IgD-negative memory B cell (primary cell): Measurements from ENCODE around the gene POF1B. TPM values are rescaled to one million over a fixed set of nuclear protein-coding genes. Genes with fewer than 3 reads are reported as not detected.
"Not testable (repeated sequence)": the region's sequence is repeated elsewhere in the genome, so short reads cannot be mapped to it uniquely, and the experiment has no call there.

Experiments used
- H3K27ac Mint-ChIP-seq, 3 donors: one replicate each; pipeline ENCODE4 v1.8.0; 2020 to 2022; ENCODE audit warnings: mild to moderate bottlenecking in 3 of 3, mixed read lengths in 3 of 3, moderate library complexity in 1 of 3
- H3K27me3 Mint-ChIP-seq: one replicate; pipeline ENCODE4 v1.8.0; 2021; ENCODE audit warnings: mixed read lengths
- H3K36me3 Mint-ChIP-seq: one replicate; pipeline ENCODE4 v1.8.0; 2020; ENCODE audit warnings: mild to moderate bottlenecking, mixed read lengths
- H3K4me1 Mint-ChIP-seq, 3 donors: one replicate each; pipeline ENCODE4 v1.8.0; 2020 to 2022; ENCODE audit warnings: mixed read lengths in 3 of 3, mild to moderate bottlenecking in 1 of 3
- H3K4me3 Mint-ChIP-seq, 4 donors: one replicate each; pipeline ENCODE4 v1.8.0; 2020 to 2022; ENCODE audit warnings: mild to moderate bottlenecking in 4 of 4, mixed read lengths in 4 of 4, moderate library complexity in 3 of 4
- H3K9me3 Mint-ChIP-seq, 3 donors: one replicate each; pipeline ENCODE4 v1.8.0; 2020 to 2021; ENCODE audit warnings: mixed read lengths in 3 of 3, mild to moderate bottlenecking in 1 of 3
- polyA plus RNA-seq: library from polyadenylated mRNA; unstranded; fragments of 300-500 nt; fragmentation: Illumina TruSeq; gene quantifications from one replicate; pipeline ENCODE4 v1.2.3, GENCODE V29; 2021

POF1B gene, protein sequence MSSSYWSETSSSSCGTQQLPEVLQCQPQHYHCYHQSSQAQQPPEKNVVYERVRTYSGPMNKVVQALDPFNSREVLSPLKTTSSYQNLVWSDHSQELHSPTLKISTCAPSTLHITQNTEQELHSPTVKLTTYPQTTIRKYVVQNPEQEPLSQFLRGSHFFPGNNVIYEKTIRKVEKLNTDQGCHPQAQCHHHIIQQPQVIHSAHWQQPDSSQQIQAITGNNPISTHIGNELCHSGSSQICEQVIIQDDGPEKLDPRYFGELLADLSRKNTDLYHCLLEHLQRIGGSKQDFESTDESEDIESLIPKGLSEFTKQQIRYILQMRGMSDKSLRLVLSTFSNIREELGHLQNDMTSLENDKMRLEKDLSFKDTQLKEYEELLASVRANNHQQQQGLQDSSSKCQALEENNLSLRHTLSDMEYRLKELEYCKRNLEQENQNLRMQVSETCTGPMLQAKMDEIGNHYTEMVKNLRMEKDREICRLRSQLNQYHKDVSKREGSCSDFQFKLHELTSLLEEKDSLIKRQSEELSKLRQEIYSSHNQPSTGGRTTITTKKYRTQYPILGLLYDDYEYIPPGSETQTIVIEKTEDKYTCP
- polyA plus RNA-seq: 3.9 TPM

DNA sequence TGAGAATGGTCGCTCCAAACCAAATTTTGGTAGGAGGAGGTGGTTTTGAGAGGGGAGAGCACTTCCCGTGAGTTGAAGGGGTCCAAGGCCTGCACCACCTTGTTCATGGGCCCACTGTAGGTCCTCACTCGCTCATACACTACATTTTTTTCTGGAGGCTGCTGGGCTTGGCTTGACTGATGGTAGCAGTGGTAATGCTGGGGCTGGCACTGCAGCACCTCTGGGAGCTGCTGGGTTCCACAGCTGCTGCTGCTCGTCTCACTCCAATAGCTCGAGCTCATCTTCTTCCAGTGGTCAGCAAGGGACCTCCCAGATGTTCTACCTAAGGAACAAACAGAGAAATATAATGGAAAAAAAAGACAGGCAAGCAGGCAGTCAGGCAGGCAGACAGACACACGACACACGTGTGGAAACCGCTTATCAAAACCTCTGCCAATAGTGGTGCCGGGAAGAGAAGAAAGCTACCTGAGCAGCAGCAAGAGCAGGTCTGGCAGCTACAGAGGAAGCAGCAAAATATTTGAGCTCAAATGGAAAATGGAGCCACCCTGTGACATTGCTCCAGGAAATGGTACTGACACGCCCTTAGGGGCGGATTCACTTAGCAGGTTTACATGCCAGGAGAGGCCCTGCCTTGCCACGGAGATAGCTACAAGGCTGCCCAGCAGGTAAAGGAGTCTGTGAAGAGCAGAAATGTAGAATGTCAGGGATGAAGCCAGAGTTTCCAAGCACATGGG, at the start of gene POF1B:
Gene POF1B (minus strand): TSS at position 492 of the 734 bp plus-strand sequence. CDS start 211 bp downstream, at position 281.
- peak within 1 kb of the TSS; percentile 74 to 88 (median 80) for H3K4me3 Mint-ChIP-seq
- no peaks in the 10 kb centered on the region for H3K27me3 Mint-ChIP-seq
- H3K4me1 Mint-ChIP-seq: peaks cover 0 to 3% (median 3%) of the 10 kb centered on the region in 3 donors
- H3K9me3 Mint-ChIP-seq: no peaks in the 10 kb centered on the region
- H3K27ac Mint-ChIP-seq: peak within 1 kb of the TSS; percentile 2 to 36 (median 25)
- no peaks in the 10 kb centered on the region for H3K36me3 Mint-ChIP-seq

DNA sequence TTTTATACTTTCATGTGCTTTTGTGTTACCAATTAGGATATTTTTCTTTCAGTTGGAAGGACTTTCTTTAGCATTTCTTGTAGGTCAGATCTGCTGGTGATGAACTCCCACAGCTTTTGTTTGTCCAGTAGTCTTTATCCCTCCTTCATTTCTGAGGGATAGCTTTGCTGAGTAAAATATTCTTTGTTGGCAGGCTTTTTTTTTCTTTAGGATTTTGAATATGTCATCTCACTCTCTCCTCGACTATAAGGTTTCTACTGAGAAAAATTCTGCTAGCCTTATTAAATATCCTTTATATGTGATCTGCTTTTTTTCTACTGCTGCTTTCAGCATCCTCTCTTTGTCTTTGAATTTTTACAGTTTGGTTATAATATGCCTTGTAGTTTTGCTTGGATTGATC, 49.6 kb upstream of the POF1B start:
- Mint-ChIP-seq H3K4me1 (no peaks in the 10 kb centered on the region), H3K27me3 (no peaks in the 10 kb centered on the region), H3K36me3 (no peaks in the 10 kb centered on the region), H3K27ac (no peak overlapping the region), H3K4me3 (no peak overlapping the region), H3K9me3 (peaks cover 2 to 10% (median 8%) of the 10 kb centered on the region in 3 donors)

DNA sequence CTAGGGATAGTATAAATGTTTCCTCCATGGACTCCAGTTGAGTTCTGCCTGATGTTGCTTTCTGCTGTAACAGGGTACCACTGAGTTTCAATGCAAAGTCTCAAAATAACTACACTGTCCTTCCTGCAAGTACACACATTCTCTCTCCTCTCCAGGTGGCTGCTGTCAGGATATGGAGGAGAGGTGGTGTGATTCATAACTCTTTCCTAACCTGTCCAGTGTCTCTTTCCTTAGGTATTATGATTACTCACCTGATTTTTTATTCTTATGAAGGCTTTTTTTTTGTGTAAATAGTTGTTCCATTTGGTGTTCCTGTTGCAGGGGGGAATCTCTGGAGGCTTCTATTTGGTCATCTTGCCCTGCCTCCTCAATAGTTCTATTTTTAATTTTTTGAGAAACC, 39.8 kb upstream of the POF1B start:
- H3K4me3 Mint-ChIP-seq: no peak overlapping the region

DNA sequence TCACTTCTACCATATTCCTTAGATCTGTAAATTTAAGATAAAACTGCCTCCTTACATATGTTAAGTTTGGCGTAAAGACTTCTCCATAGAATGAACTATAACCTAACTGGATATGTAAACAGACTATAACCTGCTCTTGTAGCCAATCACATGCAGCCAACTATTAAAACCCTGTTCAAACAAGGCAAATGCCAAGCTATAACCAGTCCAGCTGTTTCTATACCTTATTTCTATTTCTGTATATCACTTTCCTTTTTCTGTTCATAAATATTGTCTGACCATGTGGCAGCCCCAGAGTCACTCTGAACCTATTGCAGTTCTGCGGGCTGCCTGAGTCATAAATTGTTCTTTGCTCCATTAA, 12.4 kb upstream of the POF1B start:
- no peak overlapping the region for H3K27ac Mint-ChIP-seq
- H3K4me3 Mint-ChIP-seq: no peak overlapping the region
- H3K36me3 Mint-ChIP-seq: no peaks in the 10 kb centered on the region
- no peaks in the 10 kb centered on the region for H3K4me1 Mint-ChIP-seq
- H3K27me3 Mint-ChIP-seq: no peaks in the 10 kb centered on the region
- no peaks in the 10 kb centered on the region for H3K9me3 Mint-ChIP-seq

More for the DNA sequence above, 39.8 kb upstream of the POF1B start:
- H3K27ac Mint-ChIP-seq: no peak overlapping the region
- H3K36me3 Mint-ChIP-seq: no peaks in the 10 kb centered on the region
- no peaks in the 10 kb centered on the region for H3K27me3 Mint-ChIP-seq
- peaks cover 0 to 7% (median 3%) of the 10 kb centered on the region in 3 donors for H3K9me3 Mint-ChIP-seq
- no peaks in the 10 kb centered on the region for H3K4me1 Mint-ChIP-seq

DNA sequence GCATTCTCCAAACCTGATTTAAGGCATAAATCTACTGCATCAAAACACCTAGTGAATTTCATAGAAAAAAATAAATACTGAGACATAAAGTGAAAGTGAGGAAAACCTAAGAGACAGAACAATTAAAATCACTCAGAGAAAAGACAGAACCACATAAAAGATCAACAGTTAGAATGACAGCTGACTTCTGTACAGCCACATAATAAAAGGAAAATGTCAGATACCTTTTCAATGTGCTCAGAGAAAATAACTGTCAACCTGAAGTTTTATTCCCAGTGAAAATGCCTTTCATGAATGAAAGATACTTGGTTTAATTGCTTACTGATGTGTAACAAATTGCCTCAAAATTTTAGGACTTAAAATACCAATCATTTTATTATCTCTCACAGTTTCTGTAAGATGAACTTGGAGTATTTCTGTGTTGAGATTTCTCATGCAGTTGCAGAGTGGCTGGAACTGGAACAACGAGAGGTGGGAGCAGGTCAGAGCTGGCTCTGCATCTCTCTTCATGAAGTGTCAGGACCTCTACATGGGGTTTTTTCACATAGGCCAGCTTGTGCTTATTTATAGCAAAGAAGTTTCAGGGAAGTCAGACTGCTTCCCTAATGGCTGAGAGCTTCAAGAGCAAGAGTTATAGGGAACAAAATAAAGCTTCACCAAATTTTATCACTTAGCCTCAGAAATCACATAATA, 11.9 kb upstream of the POF1B start:
- H3K27me3 Mint-ChIP-seq: no peaks in the 10 kb centered on the region
- H3K9me3 Mint-ChIP-seq: no peaks in the 10 kb centered on the region
- H3K4me1 Mint-ChIP-seq: no peaks in the 10 kb centered on the region
- no peaks in the 10 kb centered on the region for H3K36me3 Mint-ChIP-seq
- no peak overlapping the region for H3K4me3 Mint-ChIP-seq
- H3K27ac Mint-ChIP-seq: peak overlapping the region in 1 of 3 donors; percentile 5

DNA sequence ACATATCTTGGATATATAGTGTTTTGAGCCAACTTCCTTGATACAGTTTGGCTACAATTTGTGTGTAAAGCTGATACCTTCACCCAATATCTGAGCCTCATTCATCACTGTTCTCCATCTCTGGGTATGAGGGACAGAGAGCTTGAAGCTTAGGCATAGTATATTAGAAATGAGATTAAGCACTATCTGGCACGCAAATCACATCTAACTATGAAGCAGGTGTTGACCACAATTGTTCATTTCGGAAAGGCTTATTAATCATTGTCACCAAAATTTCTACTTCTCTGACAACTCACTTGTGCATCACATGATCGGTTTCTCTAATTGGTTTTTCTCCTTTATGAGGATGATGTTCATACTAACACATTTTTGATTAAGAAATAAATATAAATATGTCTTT, 2.1 kb upstream of the POF1B start:
- Mint-ChIP-seq H3K27me3 (no peaks in the 10 kb centered on the region), H3K4me3 (no peak overlapping the region), H3K36me3 (no peaks in the 10 kb centered on the region), H3K27ac (no peak overlapping the region), H3K4me1 (peaks cover 0 to 3% (median 3%) of the 10 kb centered on the region in 3 donors), H3K9me3 (no peaks in the 10 kb centered on the region)

DNA sequence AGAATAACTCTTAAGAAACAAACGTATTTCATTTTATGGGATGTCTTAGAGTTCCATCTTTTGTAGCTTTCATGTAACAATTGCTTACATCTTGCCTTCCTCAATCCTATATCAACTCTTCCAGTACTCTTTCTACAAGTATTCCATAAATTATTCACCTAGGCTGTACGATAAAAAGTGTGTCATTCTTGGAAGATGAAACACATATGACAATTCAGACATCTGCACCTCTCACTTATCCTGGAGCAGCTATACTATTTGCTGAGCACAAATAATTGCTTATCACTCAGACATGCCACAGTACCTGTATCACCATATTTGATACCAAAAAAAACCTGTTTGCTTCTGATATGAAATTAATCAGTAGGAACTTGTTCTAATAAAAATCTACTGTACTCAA, 1.0 kb downstream of the POF1B start:
- Mint-ChIP-seq H3K4me3 (peak overlapping the region; percentile 10 to 88 (median 80)), H3K27me3 (no peaks in the 10 kb centered on the region), H3K9me3 (peaks cover 0 to 1% (median 0%) of the 10 kb centered on the region in 3 donors), H3K27ac (peak overlapping the region in 1 of 3 donors; percentile 36), H3K36me3 (no peaks in the 10 kb centered on the region), H3K4me1 (peaks cover 0 to 6% (median 3%) of the 10 kb centered on the region in 3 donors)

DNA sequence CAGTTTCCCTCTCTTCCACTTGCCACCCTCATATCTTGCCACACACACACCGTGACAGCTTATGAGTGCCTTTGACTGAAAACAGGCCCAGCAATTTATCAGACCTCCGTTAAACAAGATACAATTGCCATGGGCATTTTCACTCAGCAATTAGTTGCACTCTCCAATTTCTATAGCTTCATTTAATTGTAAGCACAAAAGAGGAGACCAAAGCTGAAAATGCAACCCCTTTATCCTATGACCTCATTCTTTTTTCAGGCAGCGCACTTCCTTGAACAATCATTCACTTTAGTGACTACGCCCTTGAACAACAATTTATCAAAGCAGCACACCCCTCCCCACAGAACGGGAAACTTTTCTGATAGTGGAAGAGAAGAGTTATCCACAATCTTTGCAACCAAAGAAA, 4.1 kb downstream of the POF1B start:
- no peaks in the 10 kb centered on the region for H3K27me3 Mint-ChIP-seq

DNA sequence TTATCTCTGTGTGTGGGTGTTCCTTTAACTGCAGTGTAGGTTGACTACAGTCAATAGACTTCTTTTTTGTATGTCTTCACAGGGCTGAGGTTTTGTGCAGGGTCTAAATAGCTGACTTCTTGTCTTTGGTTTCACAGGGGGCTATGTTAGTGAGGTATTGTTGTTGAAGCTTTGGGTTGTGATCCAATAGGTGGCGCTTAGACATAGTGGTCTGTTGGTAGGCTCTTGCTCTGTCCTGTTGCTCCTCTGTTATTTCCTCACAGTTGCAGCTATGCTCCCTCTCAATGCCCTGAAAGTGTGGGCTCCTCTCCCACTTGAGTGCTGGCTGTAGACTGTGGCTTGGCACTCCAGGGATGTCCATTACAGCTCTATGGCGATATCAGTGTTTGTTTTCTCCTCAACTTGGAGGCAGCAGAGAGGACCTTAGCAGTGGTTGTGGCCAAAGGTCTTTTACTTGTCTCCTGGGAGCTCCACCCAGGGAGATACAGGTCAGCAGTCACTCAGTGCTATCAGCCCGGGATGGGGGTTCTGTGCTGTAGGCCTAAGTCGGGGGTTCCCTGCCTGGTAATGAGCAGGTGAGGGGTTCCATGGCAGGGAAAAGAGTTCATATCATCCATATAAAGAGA, 14.0 kb downstream of the POF1B start:
- H3K9me3 Mint-ChIP-seq: peaks cover 0 to 6% (median 2%) of the 10 kb centered on the region in 3 donors
- no peak overlapping the region for H3K27ac Mint-ChIP-seq
- H3K4me1 Mint-ChIP-seq: no peaks in the 10 kb centered on the region
- H3K4me3 Mint-ChIP-seq: no peak overlapping the region
- H3K36me3 Mint-ChIP-seq: no peaks in the 10 kb centered on the region
- no peaks in the 10 kb centered on the region for H3K27me3 Mint-ChIP-seq

More for the DNA sequence above, 4.1 kb downstream of the POF1B start:
- Mint-ChIP-seq H3K27ac (no peak overlapping the region), H3K9me3 (peaks cover 0 to 1% (median 0%) of the 10 kb centered on the region in 3 donors), H3K36me3 (no peaks in the 10 kb centered on the region), H3K4me3 (no peak overlapping the region), H3K4me1 (peaks cover 0 to 6% (median 3%) of the 10 kb centered on the region in 3 donors)

DNA sequence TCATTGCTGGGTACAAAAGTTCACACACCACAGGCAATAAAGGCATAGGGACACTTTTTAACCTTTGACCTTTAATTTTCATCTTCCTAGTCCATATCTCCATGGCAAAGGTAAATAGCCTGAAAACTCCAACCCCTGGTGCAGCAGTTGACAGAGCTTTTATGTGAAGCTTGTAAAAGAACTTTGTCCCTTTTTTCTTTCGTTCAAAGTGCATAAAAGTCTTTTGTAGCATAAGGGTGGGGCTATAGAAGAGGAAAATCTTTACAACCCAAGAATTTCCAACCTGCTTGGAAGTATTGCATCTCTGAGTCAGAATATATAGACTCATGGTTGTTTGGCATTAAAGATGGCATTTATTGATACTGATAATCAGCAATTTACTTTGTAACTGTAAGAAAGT, 20.4 kb downstream of the POF1B start:
- Mint-ChIP-seq H3K27me3 (no peaks in the 10 kb centered on the region), H3K36me3 (no peaks in the 10 kb centered on the region), H3K27ac (no peak overlapping the region), H3K9me3 (peaks cover 0 to 10% (median 4%) of the 10 kb centered on the region in 3 donors), H3K4me1 (no peaks in the 10 kb centered on the region), H3K4me3 (no peak overlapping the region)

DNA sequence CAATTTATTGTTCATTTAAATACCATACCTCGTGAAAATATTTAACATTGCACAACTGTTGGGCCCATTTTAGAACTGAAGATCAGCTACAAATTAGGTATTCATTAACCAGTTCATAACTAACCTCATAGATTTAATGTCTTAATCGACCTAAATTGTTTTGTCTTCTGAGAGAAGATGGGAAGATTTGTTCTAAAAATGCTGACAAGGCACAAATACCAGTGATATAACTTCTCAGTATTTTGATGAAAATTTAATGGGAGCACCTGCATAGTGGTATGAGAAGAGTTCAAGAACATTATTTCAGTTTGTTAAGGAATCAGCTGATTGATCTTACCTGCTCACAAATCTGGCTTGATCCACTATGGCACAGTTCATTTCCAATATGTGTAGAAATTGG, 33.9 kb downstream of the POF1B start:
- H3K9me3 Mint-ChIP-seq: no peaks in the 10 kb centered on the region
- H3K36me3 Mint-ChIP-seq: no peaks in the 10 kb centered on the region
- no peak overlapping the region for H3K4me3 Mint-ChIP-seq
- no peak overlapping the region for H3K27ac Mint-ChIP-seq
- no peaks in the 10 kb centered on the region for H3K27me3 Mint-ChIP-seq
- H3K4me1 Mint-ChIP-seq: no peaks in the 10 kb centered on the region

DNA sequence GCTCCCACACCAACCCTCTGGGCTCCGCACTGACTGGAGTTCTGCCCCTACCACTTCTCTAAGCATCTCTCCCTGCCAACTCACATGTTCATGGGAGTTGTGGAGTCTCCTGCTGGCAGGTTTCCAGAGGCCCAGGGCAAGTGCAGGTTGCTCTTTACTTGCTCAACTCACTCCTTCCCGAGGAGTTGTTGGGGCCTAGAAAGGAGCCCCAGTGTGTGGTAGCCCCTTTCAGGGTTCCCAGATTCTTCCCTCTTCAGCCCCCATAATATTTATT, 52.5 kb downstream of the POF1B start:
- Mint-ChIP-seq H3K27ac (no peak overlapping the region), H3K4me3 (no peak overlapping the region), H3K36me3 (no peaks in the 10 kb centered on the region), H3K4me1 (peaks cover 0 to 1% (median 0%) of the 10 kb centered on the region in 3 donors), H3K27me3 (no peaks in the 10 kb centered on the region), H3K9me3 (peaks cover 0 to 4% (median 4%) of the 10 kb centered on the region in 3 donors)

DNA sequence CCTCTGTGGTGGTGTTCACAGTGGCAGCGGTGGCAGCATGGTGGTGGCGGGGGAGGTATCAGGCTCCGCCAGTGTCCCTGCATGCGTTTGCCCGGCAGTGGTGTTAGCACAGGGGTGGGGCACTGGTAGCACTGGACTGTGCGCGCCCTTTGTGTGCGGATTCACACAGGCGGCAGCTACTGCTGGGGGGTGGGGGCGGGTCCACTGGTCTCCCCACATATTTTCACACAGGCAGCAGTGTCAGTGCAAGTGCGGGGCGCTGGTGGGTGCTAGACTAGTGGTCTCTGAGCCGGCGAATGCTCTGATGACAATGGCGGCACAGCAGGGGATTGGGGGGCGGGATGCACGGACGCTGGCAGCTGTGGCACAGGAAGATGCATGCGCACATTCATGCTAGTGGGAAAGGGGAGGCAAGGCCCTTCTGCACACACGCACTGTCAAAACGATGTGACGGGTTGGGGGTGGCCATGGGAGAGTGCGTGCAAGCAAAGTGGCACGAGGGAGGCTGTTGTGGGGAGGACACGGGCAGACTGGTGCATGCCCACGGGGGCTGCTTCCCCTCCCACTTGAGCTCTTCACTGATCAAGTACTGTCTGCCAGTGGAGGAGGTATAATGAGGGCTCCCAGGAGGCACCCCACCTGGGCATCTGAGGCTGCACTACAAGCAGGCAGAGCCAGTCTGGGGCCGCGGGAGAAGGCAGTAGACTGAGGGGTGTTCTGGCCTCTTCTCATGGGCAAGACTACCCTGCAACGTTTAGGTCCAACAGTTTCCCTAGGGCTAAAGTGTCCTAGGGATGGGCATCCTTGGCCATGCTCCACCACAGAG, 53.0 kb downstream of the POF1B start:
- no peaks in the 10 kb centered on the region for H3K36me3 Mint-ChIP-seq
- H3K4me3 Mint-ChIP-seq: no peak overlapping the region

DNA sequence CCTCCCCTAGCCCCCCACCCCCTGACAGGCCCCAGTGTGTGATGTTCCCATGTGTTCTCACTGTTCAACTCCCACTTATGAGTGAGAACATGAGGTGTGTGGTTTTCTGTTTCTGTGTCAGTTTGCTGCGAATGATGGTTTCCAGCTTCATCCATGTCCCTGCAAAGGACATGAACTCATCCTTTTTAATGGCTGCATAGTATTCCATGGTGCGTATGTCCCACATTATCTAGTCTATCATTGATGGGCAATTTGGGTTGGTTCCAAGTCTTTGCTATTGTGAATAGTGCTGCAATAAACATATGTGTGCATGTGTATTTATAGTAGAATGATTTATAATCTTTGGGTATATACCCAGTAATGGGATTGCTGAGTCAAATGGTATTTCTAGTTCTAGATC, 68.1 kb downstream of the POF1B start:
- not testable (repeated sequence) for H3K27me3 Mint-ChIP-seq

More for the DNA sequence above, 53.0 kb downstream of the POF1B start:
- H3K27me3 Mint-ChIP-seq: no peaks in the 10 kb centered on the region
- no peak overlapping the region for H3K27ac Mint-ChIP-seq
- H3K4me1 Mint-ChIP-seq: peaks cover 0 to 1% (median 0%) of the 10 kb centered on the region in 3 donors
- H3K9me3 Mint-ChIP-seq: peaks cover 0 to 4% (median 2%) of the 10 kb centered on the region in 3 donors

More for the DNA sequence above, 68.1 kb downstream of the POF1B start:
- peaks cover 0 to 10% (median 2%) of the 10 kb centered on the region in 3 donors for H3K9me3 Mint-ChIP-seq
- not testable (repeated sequence) for H3K27ac Mint-ChIP-seq, H3K4me1 Mint-ChIP-seq, H3K4me3 Mint-ChIP-seq, H3K36me3 Mint-ChIP-seq
